Ishikawa (cell line): ENCODE measurements around the gene SLC27A4.

Experiments used
- CEBPB ChIP-seq: IDR thresholded peaks from 2 replicates; pipeline ENCODE4 v1.6.1; 2012
- CREB1 ChIP-seq: IDR thresholded peaks from 2 replicates; pipeline ENCODE4 v1.6.1; 2012; ENCODE audit warnings: low read depth
- EGR1 ChIP-seq: IDR thresholded peaks from 2 replicates; pipeline ENCODE4 v1.6.1; 2012
- EP300 ChIP-seq: IDR thresholded peaks from 2 replicates; pipeline ENCODE4 v1.6.1; 2012; ENCODE audit warnings: borderline replicate concordance
- FOXM1 ChIP-seq: IDR thresholded peaks from 2 replicates; pipeline ENCODE4 v1.6.1; 2012; ENCODE audit warnings: low read depth, borderline replicate concordance
- NFIC ChIP-seq: IDR thresholded peaks from 2 replicates; pipeline ENCODE4 v1.6.1; 2012
- RAD21 ChIP-seq: IDR thresholded peaks from 2 replicates; pipeline ENCODE4 v1.6.1; 2012; ENCODE audit warnings: low read depth
- TAF1 ChIP-seq: IDR thresholded peaks from 2 replicates; pipeline ENCODE4 v1.6.1; 2012; ENCODE audit warnings: low read depth, mild to moderate bottlenecking
- TCF12 ChIP-seq: IDR thresholded peaks from 2 replicates; pipeline ENCODE4 v1.6.1; 2012; ENCODE audit warnings: low read depth
- TEAD4 ChIP-seq: IDR thresholded peaks from 2 replicates; pipeline ENCODE4 v1.6.1; 2012
- YY1 ChIP-seq: IDR thresholded peaks from 2 replicates; pipeline ENCODE4 v1.6.1; 2012; ENCODE audit warnings: low read depth
- ZBTB7A ChIP-seq: IDR thresholded peaks from 2 replicates; pipeline ENCODE4 v1.6.1; 2012; ENCODE audit warnings: low read depth
- TF ChIP-seq, protein P1 (sequence below): IDR thresholded peaks from 2 replicates; pipeline ENCODE4 v1.6.1; 2012
- TF ChIP-seq, protein P2 (sequence below): IDR thresholded peaks from 2 replicates; pipeline ENCODE4 v1.6.1; 2012; ENCODE audit warnings: low read depth, mild to moderate bottlenecking
- TF ChIP-seq, protein P3 (sequence below): IDR thresholded peaks from 2 replicates; pipeline ENCODE4 v1.6.1; 2012

Gene SLC27A4

DNA sequence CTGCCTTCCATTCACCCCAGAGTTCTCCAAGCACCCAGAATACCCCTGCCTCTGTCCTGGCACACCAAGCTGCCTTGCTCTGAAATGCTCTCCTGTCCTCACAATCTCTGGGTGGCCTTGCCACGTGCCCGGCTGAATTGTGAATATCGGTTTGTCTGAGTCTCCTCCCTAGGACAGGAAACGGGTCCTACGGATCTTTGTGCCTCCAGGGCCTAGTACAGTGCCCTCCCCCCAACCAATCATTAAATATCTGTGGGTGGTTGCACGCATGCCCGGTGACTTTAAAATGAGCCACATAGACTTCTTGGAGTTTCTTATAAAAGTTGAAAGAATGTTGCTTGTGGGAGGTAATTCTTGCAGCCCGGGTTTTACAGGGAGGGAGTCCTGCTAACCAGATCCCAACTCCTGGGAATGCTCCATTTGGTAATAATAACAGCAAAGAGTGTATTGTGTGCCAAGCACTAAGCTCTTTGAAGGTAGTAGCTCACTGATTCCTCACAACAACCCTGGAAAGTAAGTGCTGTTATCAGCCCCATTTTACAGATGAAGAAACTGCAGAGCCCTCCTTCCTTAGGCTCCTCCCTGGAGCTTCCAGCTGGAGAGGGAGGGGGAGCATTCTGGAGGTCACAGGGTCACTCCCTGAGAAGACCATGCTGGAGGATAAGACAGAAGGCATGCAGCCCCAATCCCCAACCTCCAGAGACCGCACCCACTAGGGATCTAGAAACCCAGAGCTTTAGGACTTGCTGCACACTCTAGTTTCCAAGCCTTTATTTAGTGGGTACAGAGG lies 54.2 kb downstream of the SLC27A4 start:
- TF ChIP-seq, protein P1, sequence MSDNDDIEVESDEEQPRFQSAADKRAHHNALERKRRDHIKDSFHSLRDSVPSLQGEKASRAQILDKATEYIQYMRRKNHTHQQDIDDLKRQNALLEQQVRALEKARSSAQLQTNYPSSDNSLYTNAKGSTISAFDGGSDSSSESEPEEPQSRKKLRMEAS = no peak
- no peak for TF ChIP-seq NFIC
- TF ChIP-seq ZBTB7A = no peak
- TF ChIP-seq EGR1 = no peak
- no peak for TF ChIP-seq TAF1
- TF ChIP-seq, protein P2, sequence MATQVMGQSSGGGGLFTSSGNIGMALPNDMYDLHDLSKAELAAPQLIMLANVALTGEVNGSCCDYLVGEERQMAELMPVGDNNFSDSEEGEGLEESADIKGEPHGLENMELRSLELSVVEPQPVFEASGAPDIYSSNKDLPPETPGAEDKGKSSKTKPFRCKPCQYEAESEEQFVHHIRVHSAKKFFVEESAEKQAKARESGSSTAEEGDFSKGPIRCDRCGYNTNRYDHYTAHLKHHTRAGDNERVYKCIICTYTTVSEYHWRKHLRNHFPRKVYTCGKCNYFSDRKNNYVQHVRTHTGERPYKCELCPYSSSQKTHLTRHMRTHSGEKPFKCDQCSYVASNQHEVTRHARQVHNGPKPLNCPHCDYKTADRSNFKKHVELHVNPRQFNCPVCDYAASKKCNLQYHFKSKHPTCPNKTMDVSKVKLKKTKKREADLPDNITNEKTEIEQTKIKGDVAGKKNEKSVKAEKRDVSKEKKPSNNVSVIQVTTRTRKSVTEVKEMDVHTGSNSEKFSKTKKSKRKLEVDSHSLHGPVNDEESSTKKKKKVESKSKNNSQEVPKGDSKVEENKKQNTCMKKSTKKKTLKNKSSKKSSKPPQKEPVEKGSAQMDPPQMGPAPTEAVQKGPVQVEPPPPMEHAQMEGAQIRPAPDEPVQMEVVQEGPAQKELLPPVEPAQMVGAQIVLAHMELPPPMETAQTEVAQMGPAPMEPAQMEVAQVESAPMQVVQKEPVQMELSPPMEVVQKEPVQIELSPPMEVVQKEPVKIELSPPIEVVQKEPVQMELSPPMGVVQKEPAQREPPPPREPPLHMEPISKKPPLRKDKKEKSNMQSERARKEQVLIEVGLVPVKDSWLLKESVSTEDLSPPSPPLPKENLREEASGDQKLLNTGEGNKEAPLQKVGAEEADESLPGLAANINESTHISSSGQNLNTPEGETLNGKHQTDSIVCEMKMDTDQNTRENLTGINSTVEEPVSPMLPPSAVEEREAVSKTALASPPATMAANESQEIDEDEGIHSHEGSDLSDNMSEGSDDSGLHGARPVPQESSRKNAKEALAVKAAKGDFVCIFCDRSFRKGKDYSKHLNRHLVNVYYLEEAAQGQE = no peak
- TF ChIP-seq TCF12 = no peak
- TF ChIP-seq FOXM1 = no peak
- TF ChIP-seq, protein P3, sequence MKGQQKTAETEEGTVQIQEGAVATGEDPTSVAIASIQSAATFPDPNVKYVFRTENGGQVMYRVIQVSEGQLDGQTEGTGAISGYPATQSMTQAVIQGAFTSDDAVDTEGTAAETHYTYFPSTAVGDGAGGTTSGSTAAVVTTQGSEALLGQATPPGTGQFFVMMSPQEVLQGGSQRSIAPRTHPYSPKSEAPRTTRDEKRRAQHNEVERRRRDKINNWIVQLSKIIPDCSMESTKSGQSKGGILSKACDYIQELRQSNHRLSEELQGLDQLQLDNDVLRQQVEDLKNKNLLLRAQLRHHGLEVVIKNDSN = no peak
- no peak for TF ChIP-seq EP300
- no peak for TF ChIP-seq YY1
- no peak for TF ChIP-seq CEBPB
- TF ChIP-seq CREB1 = no peak
- TF ChIP-seq TEAD4 = no peak
- TF ChIP-seq RAD21 = no peak

DNA sequence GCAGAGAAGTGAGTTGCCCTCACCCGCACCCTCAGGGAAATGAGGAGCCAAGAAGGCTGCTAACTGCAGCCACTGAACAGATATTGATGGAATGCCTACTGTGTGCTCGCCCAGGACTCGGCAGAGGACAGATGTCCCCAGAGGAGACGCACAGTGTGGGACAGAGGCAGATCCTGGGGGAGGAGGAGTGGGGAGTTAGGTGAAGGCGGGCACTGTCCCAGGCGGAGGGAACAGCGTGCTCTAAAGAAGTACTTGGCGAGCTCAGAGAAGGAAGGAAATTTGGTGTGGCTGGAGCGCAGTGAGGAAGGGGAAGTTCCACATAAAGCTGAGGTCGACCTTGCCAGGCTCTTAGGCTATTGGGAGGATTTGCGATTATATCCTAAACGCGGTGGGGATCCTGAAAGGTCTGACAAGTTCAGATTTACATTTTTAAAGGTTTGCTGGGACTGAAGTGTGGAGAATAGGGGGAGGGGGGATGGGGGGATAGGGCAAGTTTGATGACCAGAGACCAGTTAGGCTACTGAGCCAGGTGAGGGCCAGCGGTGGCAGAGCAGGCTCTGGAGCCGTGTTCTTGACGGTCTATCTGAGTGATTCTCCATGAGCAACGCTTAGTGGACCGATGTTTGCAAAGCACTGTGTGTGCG lies 56.8 kb downstream of the SLC27A4 start:
- TF ChIP-seq FOXM1 (no peak), TCF12 (no peak), CREB1 (no peak), TAF1 (no peak), YY1 (no peak), ZBTB7A (no peak), EGR1 (no peak), EP300 (no peak), NFIC (no peak), CEBPB (no peak), RAD21 (no peak), TEAD4 (no peak)
- TF ChIP-seq, protein P3 = no peak
- TF ChIP-seq, protein P2 = no peak
- TF ChIP-seq, protein P1 = no peak

DNA sequence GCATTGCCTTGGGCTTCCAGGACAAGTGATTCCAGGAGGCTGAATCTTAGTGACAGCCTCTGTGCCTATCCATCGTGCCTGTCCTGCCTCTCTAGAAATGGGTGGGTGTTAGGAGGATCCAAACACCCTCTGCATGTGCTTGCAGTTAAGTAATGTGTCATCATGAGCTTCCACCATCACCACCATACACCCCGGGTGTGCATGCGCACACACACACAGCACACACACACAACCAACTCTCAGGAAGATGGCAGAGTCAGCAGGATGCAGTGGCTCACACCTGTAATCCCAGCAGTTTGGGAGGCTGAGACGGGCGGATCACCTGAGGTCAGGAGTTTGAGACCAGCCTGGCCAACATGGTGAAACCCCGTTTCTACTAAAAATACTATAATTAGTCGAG lies 57.5 kb downstream of the SLC27A4 start:
- TF ChIP-seq TEAD4 (no peak), NFIC (no peak), RAD21 (no peak), TAF1 (no peak)
- TF ChIP-seq, protein P2 = no peak

DNA sequence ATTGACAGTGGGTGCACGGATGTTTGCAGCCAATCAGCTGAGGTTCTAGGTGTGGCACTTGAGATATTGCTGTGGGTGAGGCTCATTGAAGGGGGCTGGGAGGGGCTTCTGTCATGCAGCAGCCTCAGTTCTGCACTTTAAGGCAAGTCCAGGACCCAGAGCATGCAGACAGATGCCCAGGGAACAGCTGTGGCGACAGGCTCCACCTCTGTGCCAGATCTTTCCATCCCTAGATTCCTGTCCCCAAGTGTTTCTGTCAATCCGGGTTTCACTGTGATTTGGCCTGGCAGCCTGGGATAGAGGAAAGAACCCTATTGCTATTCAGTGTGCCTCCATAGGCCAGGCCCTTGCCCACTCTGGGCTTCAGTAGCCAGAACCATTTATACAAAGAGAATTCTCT lies 59.5 kb downstream of the SLC27A4 start:
- TF ChIP-seq TAF1 (no peak), FOXM1 (no peak), ZBTB7A (no peak), EGR1 (no peak), CREB1 (no peak), TCF12 (no peak), YY1 (no peak), NFIC (no peak), TEAD4 (no peak), RAD21 (no peak), CEBPB (no peak), EP300 (no peak)
- TF ChIP-seq, protein P2 = no peak
- TF ChIP-seq, protein P3 = no peak
- TF ChIP-seq, protein P1 = no peak
